ENCODE measurements around the gene AHNAK.

DNA sequence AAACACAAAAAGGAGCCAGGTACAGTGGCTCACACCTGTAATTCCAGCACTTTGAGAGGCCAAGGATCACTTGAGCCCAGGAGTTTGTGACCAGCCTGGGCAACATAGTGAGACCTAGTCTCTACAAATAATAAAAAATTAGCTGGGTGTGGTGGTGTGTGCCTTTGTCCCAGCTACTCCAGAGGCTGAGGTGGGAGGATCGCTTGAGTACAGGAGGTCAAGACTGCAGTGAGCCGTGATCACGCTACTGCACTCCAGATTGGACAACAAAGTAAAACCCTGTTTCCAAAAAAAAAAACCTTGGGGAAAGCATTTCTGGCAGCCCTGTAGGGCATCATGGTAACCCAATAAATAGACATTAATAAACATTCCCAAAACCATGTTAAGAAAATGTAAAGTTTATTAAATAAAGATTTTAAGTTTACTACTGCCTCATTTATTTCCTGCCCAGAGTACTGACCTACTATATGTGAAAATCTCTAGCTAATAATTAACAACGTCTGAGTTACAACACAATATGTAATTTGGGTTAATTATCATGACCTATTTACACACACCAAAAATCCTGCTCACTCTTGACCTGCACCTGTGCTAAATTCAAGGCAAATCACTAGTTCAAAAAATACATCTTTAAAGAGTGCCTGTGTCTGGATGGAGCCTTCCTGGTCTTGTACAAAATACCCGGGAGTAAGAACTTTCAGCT lies 18.6 kb upstream of the AHNAK start:
- TF ChIP-seq POLR2A (IDR thresholded peaks at IDR 0.05) = no peak
- TF ChIP-seq, protein P1, sequence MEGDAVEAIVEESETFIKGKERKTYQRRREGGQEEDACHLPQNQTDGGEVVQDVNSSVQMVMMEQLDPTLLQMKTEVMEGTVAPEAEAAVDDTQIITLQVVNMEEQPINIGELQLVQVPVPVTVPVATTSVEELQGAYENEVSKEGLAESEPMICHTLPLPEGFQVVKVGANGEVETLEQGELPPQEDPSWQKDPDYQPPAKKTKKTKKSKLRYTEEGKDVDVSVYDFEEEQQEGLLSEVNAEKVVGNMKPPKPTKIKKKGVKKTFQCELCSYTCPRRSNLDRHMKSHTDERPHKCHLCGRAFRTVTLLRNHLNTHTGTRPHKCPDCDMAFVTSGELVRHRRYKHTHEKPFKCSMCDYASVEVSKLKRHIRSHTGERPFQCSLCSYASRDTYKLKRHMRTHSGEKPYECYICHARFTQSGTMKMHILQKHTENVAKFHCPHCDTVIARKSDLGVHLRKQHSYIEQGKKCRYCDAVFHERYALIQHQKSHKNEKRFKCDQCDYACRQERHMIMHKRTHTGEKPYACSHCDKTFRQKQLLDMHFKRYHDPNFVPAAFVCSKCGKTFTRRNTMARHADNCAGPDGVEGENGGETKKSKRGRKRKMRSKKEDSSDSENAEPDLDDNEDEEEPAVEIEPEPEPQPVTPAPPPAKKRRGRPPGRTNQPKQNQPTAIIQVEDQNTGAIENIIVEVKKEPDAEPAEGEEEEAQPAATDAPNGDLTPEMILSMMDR (IDR thresholded peaks at IDR 0.05) = no peak
